GM12865 (cell line): ENCODE results near the gene AGXT.

Experiments
- DNase-seq: peaks from one replicate; pipeline ENCODE4 v3.0.0; 2010; ENCODE audit warnings: low read depth
- H3K4me3 ChIP-seq: 2 replicates; pipeline ENCODE4 v1.5.1; 2011; ENCODE audit warnings: mild to moderate bottlenecking, low read depth, low read length, control low read depth
- CTCF ChIP-seq: IDR thresholded peaks from 2 replicates; pipeline ENCODE4 v1.5.1; 2011; ENCODE audit warnings: low read length, control low read depth, low read depth, inconsistent platforms; ENCODE audit not compliant: insufficient read depth; ENCODE audit errors: missing control alignments

Gene AGXT

GRCh38 chr2:240876475-240877251 is 8.0 kb downstream of the AGXT start:
- H3K4me3 ChIP-seq: no peak overlapping the region
- no peak for DNase-seq
- TF ChIP-seq CTCF: no peak

- DNase-seq: no peak
- H3K4me3 ChIP-seq: no peak overlapping the region
- no peak for TF ChIP-seq CTCF
Observed at GRCh38 chr2:240877460-240878340, 9.1 kb downstream of the AGXT start.

GRCh38 chr2:240878341-240878936 is 9.8 kb downstream of the AGXT start:
- H3K4me3 ChIP-seq: no peak overlapping the region
- no peak for TF ChIP-seq CTCF
- no peak for DNase-seq

GRCh38 chr2:240879105-240879504 is 10.5 kb downstream of the AGXT start:
- DNase-seq: no peak
- H3K4me3 ChIP-seq: no peak overlapping the region
- no peak for TF ChIP-seq CTCF

- TF ChIP-seq CTCF: no peak
- no peak overlapping the region for H3K4me3 ChIP-seq
- DNase-seq: no peak
Observed at GRCh38 chr2:240881913-240882312, 13.3 kb downstream of the AGXT start.

GRCh38 chr2:240884221-240884620 is 15.6 kb downstream of the AGXT start:
- no peak overlapping the region for H3K4me3 ChIP-seq
- DNase-seq: no peak
- TF ChIP-seq CTCF: no peak
